K562 (cell line): Measurements from ENCODE around the gene ZGLP1. TPM values are rescaled to one million over a fixed set of nuclear protein-coding genes. Genes with fewer than 3 reads are reported as not detected.

ENCODE experiments used
- ARHGAP35 ChIP-seq: fragments of 450-650 bp; IDR thresholded peaks from 2 replicates; pipeline ENCODE4 v1.6.1; 2018; ENCODE audit not compliant: partially characterized antibody
- EP300 ChIP-seq: IDR thresholded peaks from 2 replicates; pipeline ENCODE4 v1.6.1; 2012; ENCODE audit warnings: low read length, improper control_type of control experiment
- MTF1 ChIP-seq: fragments of 250-450 bp; sonication (Bioruptor Pico); IDR thresholded peaks from 2 replicates; pipeline ENCODE4 v1.9.0; 2021; ENCODE audit warnings: moderate library complexity, mild to moderate bottlenecking, inconsistent platforms, borderline replicate concordance
- MYNN ChIP-seq, 2 experiments: sonication (generic); formaldehyde crosslinking in 1 of 2; IDR thresholded peaks; 2 replicates each; pipeline versions ENCODE4 v1.5.0 to v1.6.1; 2016 to 2020; ENCODE audit warnings: antibody characterized with exemption in 1 of 2, missing genetic modification reagents in 1 of 2
- POLR2B ChIP-seq: fragments of 450-650 bp; IDR thresholded peaks from 2 replicates; pipeline ENCODE4 v1.6.1; 2018; ENCODE audit warnings: low read depth; ENCODE audit not compliant: partially characterized antibody
- THRAP3 ChIP-seq: fragments of 450-650 bp; IDR thresholded peaks from 2 replicates; pipeline ENCODE4 v1.6.1; 2016; ENCODE audit warnings: mild to moderate bottlenecking, inconsistent platforms, borderline replicate concordance
- ZNF12 ChIP-seq: sonication (generic); formaldehyde crosslinking; IDR thresholded peaks from 2 replicates; pipeline ENCODE4 v1.4.0; 2020; ENCODE audit warnings: mild to moderate bottlenecking, missing genetic modification reagents
- ZNF253 ChIP-seq: fragments of 250-450 bp; sonication (Bioruptor Pico); conservative IDR thresholded peaks from 2 replicates; pipeline ENCODE4 v1.6.1; 2021; ENCODE audit warnings: mild to moderate bottlenecking
- ZNF316 ChIP-seq: fragments of 450-650 bp; IDR thresholded peaks from 2 replicates; pipeline ENCODE4 v1.6.1; 2016
- ZNF445 ChIP-seq: fragments of 250-450 bp; sonication (Bioruptor Pico); IDR thresholded peaks from 2 replicates; pipeline ENCODE4 v1.4.0; 2020; ENCODE audit warnings: low read depth, mild to moderate bottlenecking, moderate library complexity
- ZNF695 ChIP-seq: fragments of 450-650 bp; formaldehyde crosslinking; IDR thresholded peaks from 2 replicates; pipeline ENCODE4 v1.4.0; 2020; ENCODE audit warnings: mild to moderate bottlenecking, moderate library complexity
- polyA plus RNA-seq, 8 experiments: library from polyadenylated mRNA; depleted of rRNA in 4 of 8; stranded (reverse) in 5 of 8; unstranded in 3 of 8; fragments of >200 nt; fragmentation: Nextera tagmentation in 2 of 8; fragmentation: Illumina TruSeq in 1 of 8; extraction: Ambion mirVana in 2 of 8; extraction: Trizol in 1 of 8; gene quantifications; 2 replicates each; pipeline versions ENCODE4 v1.2.1 to v1.2.3, GENCODE V29; 2011 to 2014; ENCODE audit warnings: inconsistent platforms in 1 of 8, missing spikeins in 1 of 8
- total RNA-seq, 7 experiments: library from RNA; depleted of rRNA in 6 of 7; stranded (reverse); fragments of >200 nt in 6 of 7; fragmentation: Illumina TruSeq in 2 of 7; extraction: Trizol in 2 of 7; gene quantifications; 2 replicates each; pipeline versions ENCODE4 v1.2.1 to v1.2.3, GENCODE V29; 2011 to 2021; ENCODE audit warnings: low replicate concordance in 1 of 7
- TF ChIP-seq, protein P1 (sequence below), 2 experiments: fragments of 450-650 bp; formaldehyde crosslinking in 1 of 2; IDR thresholded peaks; 2 replicates each; pipeline versions ENCODE4 v1.4.0 to v1.6.1; 2014 to 2020; ENCODE audit warnings: mild to moderate bottlenecking in 2 of 2, borderline replicate concordance in 1 of 2, low read depth in 1 of 2
- TF ChIP-seq, protein P2 (sequence below): fragments of 250-450 bp; sonication (Bioruptor Pico); IDR thresholded peaks from 2 replicates; pipeline ENCODE4 v1.8.0; 2022; ENCODE audit warnings: inconsistent platforms
- TF ChIP-seq, protein P3 (sequence below): fragments of 450-650 bp; IDR thresholded peaks from 2 replicates; pipeline ENCODE4 v1.6.1; 2018; ENCODE audit not compliant: partially characterized antibody

The ZGLP1 gene
- total and polyA plus RNA-seq, 9 of the 15 experiments (the other 6 are each of a cell fraction or from before 2014, with no cell fraction given) = 0.24 to 4.5 (median 2.2) TPM

DNA sequence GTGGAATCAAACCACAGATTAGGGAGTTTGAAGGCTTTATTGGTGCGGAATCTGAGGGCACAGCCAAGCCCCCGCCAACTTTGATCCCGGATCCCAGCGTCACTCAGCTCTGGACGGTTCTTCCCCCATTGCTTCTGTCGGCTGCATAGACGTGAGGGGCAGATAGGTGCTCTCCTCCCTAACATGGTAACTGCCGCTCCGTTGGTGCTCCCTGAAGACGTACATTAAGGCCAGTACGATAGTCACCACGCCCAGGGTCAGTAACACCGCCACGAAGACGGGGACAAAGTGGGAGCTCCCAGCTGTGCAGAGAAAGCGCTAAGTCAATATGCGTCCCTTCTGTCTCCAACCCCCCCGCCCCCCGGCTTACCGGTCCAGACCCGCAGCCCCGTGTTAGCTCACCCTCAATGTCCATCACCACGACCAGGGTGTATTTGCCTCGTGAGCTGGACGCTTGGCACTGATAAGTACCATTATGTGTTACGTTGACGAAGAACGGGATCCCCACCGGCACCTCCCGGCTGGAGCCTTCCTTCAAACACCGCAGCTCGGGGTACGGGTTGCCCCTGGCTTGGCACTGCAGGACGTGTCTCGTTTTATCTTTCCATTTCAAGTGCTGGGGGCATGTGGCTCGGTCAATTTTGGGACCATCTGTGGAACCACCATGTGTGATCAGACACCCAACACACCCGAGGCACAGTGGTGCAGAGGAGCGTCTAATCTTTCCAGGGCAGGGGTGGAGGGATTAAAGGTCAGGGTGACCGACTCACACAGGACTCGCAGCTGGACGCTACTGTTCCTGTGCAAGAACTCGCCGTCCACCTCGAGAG is 24.4 kb upstream of the ZGLP1 start (continued):
- TF ChIP-seq, protein P1, sequence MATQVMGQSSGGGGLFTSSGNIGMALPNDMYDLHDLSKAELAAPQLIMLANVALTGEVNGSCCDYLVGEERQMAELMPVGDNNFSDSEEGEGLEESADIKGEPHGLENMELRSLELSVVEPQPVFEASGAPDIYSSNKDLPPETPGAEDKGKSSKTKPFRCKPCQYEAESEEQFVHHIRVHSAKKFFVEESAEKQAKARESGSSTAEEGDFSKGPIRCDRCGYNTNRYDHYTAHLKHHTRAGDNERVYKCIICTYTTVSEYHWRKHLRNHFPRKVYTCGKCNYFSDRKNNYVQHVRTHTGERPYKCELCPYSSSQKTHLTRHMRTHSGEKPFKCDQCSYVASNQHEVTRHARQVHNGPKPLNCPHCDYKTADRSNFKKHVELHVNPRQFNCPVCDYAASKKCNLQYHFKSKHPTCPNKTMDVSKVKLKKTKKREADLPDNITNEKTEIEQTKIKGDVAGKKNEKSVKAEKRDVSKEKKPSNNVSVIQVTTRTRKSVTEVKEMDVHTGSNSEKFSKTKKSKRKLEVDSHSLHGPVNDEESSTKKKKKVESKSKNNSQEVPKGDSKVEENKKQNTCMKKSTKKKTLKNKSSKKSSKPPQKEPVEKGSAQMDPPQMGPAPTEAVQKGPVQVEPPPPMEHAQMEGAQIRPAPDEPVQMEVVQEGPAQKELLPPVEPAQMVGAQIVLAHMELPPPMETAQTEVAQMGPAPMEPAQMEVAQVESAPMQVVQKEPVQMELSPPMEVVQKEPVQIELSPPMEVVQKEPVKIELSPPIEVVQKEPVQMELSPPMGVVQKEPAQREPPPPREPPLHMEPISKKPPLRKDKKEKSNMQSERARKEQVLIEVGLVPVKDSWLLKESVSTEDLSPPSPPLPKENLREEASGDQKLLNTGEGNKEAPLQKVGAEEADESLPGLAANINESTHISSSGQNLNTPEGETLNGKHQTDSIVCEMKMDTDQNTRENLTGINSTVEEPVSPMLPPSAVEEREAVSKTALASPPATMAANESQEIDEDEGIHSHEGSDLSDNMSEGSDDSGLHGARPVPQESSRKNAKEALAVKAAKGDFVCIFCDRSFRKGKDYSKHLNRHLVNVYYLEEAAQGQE (IDR thresholded peaks at IDR 0.05; ENCODE audit: borderline replicate concordance) = no peak
- TF ChIP-seq, protein P1 (CRISPR knock-in tag; IDR thresholded peaks at IDR 0.05; ENCODE audit: low read depth) = no peak
- TF ChIP-seq EP300 (peak; percentile 1; the same call in 1 of the 2 replicates), MYNN (IDR thresholded peaks at IDR 0.05) (no peak), MYNN (CRISPR knock-in tag; IDR thresholded peaks at IDR 0.05) (no peak), ZNF695 (CRISPR knock-in tag) (no peak), ZNF12 (CRISPR knock-in tag) (peak; percentile 68; the same call in 1 of the 2 replicates), POLR2B (no peak), ARHGAP35 (no peak), MTF1 (CRISPR knock-in tag) (no peak), THRAP3 (no peak), ZNF445 (no peak), ZNF316 (no peak), ZNF253 (CRISPR knock-in tag) (no peak)
- TF ChIP-seq, protein P2, sequence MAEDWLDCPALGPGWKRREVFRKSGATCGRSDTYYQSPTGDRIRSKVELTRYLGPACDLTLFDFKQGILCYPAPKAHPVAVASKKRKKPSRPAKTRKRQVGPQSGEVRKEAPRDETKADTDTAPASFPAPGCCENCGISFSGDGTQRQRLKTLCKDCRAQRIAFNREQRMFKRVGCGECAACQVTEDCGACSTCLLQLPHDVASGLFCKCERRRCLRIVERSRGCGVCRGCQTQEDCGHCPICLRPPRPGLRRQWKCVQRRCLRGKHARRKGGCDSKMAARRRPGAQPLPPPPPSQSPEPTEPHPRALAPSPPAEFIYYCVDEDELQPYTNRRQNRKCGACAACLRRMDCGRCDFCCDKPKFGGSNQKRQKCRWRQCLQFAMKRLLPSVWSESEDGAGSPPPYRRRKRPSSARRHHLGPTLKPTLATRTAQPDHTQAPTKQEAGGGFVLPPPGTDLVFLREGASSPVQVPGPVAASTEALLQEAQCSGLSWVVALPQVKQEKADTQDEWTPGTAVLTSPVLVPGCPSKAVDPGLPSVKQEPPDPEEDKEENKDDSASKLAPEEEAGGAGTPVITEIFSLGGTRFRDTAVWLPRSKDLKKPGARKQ (CRISPR knock-in tag) = no peak
- TF ChIP-seq, protein P3, sequence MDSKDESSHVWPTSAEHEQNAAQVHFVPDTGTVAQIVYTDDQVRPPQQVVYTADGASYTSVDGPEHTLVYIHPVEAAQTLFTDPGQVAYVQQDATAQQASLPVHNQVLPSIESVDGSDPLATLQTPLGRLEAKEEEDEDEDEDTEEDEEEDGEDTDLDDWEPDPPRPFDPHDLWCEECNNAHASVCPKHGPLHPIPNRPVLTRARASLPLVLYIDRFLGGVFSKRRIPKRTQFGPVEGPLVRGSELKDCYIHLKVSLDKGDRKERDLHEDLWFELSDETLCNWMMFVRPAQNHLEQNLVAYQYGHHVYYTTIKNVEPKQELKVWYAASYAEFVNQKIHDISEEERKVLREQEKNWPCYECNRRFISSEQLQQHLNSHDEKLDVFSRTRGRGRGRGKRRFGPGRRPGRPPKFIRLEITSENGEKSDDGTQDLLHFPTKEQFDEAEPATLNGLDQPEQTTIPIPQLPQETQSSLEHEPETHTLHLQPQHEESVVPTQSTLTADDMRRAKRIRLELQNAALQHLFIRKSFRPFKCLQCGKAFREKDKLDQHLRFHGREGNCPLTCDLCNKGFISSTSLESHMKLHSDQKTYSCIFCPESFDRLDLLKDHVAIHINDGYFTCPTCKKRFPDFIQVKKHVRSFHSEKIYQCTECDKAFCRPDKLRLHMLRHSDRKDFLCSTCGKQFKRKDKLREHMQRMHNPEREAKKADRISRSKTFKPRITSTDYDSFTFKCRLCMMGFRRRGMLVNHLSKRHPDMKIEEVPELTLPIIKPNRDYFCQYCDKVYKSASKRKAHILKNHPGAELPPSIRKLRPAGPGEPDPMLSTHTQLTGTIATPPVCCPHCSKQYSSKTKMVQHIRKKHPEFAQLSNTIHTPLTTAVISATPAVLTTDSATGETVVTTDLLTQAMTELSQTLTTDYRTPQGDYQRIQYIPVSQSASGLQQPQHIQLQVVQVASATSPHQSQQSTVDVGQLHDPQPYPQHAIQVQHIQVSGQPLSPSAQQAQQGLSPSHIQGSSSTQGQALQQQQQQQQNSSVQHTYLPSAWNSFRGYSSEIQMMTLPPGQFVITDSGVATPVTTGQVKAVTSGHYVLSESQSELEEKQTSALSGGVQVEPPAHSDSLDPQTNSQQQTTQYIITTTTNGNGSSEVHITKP = peak; percentile 5
